Anterior cingulate cortex (tissue), 58 donors: Measurements from ENCODE around the gene KRT6B.
"Not testable (repeated sequence)": the region's sequence is repeated elsewhere in the genome, so short reads cannot be mapped to it uniquely, and the experiment has no call there.

ENCODE experiments used
- DNase-seq, 58 donors: peaks; one replicate each; lab custom pipeline; 2025; lab: John Stamatoyannopoulos, UW

The KRT6B gene

GRCh38 chr12:52452101-52452500 lies at the start of gene KRT6B:
TSS of gene KRT6B (minus strand) at chr12:52452146. CDS start at chr12:52452078, 68 bp downstream.
- no peak for DNase-seq

DNA sequence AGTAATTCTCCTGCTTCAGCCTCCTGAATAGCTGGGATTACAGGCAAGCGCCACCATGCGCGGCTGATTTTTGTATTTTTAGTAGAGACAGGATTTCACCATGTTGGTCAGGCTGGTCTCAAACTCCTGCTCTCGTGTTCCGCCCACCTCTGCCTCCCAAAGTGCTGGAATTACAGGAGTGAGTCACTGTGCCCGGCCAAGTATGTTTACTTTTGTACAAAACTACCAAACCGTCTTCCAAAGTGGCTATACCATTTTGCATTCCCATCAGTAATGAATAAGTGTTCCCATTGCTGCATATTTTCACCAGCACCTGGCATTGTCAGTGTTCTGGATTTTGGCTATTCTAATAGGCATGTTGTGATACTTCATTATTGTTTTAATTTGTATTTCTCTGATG lies 49.5 kb upstream of the KRT6B start:
- no peak for DNase-seq

DNA sequence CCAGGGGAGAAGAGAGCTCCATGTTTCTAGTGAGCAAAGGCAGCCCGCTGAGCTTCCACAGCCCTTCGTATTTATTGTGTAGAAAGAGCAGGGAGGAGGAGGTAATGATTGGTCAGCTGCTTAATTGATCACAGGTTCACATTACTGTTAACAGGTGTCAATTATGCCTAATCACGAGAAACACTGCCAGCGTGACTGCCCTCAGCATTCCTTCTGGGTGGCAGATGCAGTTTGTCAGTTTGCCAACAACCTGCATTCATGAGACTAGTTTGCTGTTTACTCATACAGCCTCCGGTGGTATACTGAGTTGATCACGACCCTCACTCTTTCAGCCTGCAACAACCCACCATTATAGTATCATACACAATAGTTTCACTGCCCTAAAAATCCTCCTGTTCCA lies 48.6 kb upstream of the KRT6B start:
- DNase-seq = not testable (repeated sequence)

GRCh38 chr12:52499806-52500560 lies 48.0 kb upstream of the KRT6B start:
- DNase-seq = no peak

- DNase-seq = no peak
Observed at GRCh38 chr12:52498946-52499345, 47.0 kb upstream of the KRT6B start.

DNA sequence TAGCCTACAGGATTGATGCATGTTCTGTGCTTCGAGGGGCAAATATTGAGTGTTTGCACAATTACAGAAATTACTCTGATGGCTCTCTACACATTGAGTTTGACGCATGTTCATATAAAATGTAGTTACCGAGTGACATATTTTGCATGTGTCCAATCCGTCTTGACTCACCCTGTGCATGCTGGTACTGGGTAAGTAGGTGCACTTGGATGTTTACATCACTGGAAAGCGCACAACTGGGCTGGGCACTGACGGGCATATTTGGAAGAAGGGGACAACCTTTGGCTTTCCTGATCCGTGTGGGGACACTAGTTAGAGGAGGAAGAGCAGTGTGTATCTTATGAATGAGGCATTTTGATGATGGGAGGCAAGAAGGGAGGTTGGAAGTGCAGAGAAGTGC lies 46.0 kb upstream of the KRT6B start:
- DNase-seq = no peak

GRCh38 chr12:52496590-52497071 lies 44.7 kb upstream of the KRT6B start:
- no peak for DNase-seq

- no peak for DNase-seq
Observed at GRCh38 chr12:52496054-52496453, 44.1 kb upstream of the KRT6B start.

- peak in 1 of 58 donors; percentile 22 for DNase-seq
Observed at GRCh38 chr12:52495389-52495788, 43.4 kb upstream of the KRT6B start.

DNA sequence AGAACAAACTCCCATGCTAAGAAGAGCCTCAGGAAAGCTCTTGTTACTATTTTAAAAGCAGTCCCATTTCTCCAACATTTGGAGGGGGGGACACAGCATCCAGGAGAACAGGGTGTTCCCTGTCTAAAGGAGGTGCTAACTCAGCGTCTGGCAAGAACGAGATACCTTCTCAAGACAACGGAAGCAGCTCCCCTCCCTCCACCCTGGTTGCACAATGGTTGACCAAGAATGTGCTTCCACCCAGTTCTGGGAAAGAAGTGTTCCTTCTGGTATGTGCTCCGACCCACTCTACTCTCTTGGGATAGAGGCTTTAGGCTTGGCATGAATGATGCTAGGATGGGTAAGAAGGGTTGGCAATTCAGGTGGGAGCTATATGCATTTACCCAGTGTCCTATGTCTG lies 42.6 kb upstream of the KRT6B start:
- no peak for DNase-seq

DNA sequence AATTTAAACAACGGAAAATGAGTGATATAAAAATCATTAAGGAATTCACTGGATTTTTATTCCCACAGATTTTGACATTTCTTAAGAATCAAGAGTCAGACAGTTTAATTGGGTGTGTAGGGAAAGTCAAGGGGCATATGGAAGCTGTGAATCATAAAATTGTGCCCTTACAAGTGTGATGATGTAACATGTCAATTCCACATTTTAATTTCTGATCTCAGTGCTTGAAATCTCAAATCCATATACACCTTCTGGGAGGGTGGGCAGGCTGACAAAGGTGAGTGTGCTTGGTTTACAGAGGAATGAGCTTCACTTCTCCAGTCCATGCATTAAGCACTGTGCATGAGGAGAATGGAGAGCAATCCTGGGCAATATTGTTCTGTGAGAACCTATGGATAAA lies 42.2 kb upstream of the KRT6B start:
- no peak for DNase-seq

DNA sequence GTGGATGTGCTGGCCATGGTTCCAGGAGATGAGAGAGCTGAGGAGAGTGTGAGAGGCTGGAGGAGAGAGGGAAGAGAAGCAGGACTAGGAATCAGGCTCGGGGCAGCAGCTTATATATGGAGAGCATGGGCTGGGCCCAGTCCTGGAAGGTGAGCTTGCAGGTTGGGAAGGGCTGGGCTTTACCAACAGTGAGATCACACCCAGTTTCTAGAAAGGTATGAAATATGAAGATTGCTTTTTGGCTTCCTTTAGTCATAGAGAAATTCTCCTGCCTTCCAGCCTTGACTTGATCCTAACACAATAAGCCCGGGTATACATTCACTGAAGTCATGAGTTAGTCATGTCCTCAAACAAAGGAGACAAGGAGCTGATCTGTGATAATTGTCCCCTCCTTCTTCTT lies 41.2 kb upstream of the KRT6B start, which contains the start of gene KRT6A:
KRT6A (minus strand) TSS at position 86 of the 400 bp plus-strand sequence; CDS start at position 17, 69 bp downstream.
- DNase-seq = no peak

- not testable (repeated sequence) for DNase-seq
Observed at GRCh38 chr12:52492405-52492804, 40.5 kb upstream of the KRT6B start.

DNA sequence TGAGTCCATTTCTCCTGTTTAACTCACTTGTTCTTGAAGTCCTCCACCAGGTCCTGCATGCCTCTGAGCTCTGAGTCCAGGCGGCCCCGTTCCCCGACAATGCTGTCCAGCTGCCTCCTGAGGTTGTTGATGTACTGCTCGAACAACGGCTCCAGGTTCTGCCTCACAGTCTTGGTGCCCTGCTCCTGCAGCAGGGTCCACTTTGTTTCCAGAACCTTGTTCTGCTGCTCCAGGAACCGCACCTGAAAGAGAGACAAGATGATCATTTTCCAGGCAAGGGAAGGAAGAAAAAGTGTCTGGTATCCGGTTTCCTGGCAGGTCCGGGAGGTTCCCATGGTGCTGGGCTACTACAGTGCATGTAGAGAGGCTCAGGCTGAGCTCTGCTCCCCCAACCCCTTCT lies 39.5 kb upstream of the KRT6B start:
- DNase-seq = not testable (repeated sequence)

DNA sequence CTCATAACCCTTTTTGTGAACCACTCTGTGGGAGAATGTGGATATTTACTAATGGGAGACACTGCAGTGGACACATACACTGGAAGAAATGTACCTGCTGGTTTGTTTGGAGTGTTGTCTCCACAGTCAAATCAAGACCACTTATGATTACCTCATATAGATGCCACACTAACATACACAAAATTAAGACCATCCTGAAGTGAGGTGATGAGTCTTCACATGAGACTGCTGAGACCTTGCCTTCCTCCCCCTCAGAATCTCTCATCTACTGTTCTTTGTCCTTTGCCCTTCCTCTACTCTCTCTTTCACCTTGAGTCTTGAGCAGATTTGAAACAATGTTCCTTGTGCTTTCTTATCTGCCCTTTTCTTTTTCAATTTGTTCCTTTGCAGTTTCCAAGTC lies 36.8 kb upstream of the KRT6B start:
- no peak for DNase-seq

- DNase-seq = not testable (repeated sequence)
Observed at GRCh38 chr12:52487744-52488443, 35.9 kb upstream of the KRT6B start.

DNA sequence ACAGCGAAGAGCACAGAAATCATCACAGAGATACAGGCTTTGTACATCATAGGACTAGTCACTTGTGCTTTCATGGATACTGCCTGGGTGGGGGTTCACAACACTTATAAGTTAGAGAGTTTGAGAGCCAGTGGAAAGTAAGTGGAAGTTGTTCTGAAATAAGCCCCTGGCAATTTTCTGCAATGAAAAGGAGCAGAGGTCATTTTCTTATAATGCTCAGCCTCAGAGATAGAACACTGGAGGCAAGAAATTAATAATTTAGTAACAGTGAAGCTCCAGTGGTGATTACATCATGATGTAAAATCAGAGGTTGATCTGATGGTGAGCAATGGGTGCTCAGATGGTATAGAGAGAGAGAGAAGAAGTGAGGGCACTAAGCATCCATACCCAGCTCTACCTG lies 35.3 kb upstream of the KRT6B start:
- DNase-seq = no peak

DNA sequence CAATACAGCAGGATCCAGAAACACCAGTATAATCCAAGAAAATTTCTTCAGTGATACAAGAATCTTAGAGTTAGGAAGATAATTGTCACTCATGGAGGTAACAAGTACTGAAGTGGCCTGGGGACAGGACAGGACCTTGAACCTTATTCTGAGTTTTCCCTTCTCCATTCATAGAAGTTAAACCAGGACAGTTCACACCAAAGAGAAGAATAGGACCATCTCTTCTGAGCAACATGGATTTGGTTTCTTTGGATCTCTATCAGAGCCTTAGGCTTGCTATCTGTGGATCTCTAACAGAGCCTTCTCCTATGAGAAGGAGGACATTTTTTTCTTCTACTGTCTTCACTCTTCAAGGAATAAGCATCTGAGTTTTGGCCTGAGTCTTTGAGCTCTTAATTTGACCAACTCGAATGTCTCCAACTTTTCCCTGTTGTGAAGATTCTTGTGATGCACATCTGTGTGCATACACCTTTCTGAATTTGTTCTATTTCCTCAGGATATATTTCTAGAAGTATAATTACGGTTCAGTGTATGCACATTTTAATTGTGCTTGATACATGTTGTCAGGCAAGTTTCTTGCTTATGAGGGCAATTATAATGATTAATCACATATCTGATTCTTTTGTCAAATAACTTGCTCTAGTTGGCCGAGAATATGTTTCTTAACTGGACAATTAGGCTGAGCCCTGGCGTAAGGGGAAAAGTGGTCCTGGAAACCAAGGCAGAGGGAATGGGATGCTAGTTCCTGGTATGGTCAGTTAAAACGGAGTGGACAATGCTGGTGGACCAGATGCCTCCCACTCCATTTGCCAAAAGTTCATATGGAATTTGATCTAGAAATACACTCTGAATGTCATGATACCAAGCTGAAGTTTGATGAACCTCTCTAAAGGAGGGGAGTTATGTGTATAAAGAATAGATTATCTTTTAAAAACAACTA lies 34.5 kb upstream of the KRT6B start:
- DNase-seq = no peak

GRCh38 chr12:52480073-52480472 lies 28.1 kb upstream of the KRT6B start:
- DNase-seq = no peak

- DNase-seq = no peak
Observed at GRCh38 chr12:52477651-52478050, 25.7 kb upstream of the KRT6B start.

GRCh38 chr12:52474212-52474611 lies 22.3 kb upstream of the KRT6B start:
- no peak for DNase-seq
